ENCODE results near the gene WNT3A. TPM values are rescaled to one million over a fixed set of nuclear protein-coding genes. Genes with fewer than 3 reads are reported as not detected.
"Not testable (repeated sequence)": the region's sequence is repeated elsewhere in the genome, so short reads cannot be mapped to it uniquely, and the experiment has no call there.

The WNT3A gene, protein sequence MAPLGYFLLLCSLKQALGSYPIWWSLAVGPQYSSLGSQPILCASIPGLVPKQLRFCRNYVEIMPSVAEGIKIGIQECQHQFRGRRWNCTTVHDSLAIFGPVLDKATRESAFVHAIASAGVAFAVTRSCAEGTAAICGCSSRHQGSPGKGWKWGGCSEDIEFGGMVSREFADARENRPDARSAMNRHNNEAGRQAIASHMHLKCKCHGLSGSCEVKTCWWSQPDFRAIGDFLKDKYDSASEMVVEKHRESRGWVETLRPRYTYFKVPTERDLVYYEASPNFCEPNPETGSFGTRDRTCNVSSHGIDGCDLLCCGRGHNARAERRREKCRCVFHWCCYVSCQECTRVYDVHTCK
- not detected for total RNA-seq

GRCh38 chr1:228006786-228007048, at the start of gene WNT3A:
Gene WNT3A, plus strand, starts transcription at chr1:228006998. Its CDS starts 131 bp downstream, at chr1:228007129.
- POLR2A ChIA-PET, result no interaction called here
- no peaks in the 10 kb centered on the region for H3K9me3 Mint-ChIP-seq
- H3K27ac Mint-ChIP-seq, result no peak within 1 kb of the TSS
- peaks cover 59% of the 10 kb centered on the region for H3K27me3 Mint-ChIP-seq
- H3K4me3 Mint-ChIP-seq, result peak within 1 kb of the TSS; percentile 35
- no peaks in the 10 kb centered on the region for H3K36me3 Mint-ChIP-seq
- no peak for ATAC-seq (ENCODE audit: low read depth)
- DNase-seq, result no peak
- H3K4me1 Mint-ChIP-seq, result peaks cover 16% of the 10 kb centered on the region

GRCh38 chr1:227958617-227959324, 48.0 kb upstream of the WNT3A start:
- H3K4me3 Mint-ChIP-seq, result no peak overlapping the region
- H3K27me3 Mint-ChIP-seq, result peaks cover 48% of the 10 kb centered on the region
- POLR2A ChIA-PET, result no interaction called here
- no peak for DNase-seq
- no peak for ATAC-seq (ENCODE audit: low read depth)
- no peak overlapping the region for H3K27ac Mint-ChIP-seq
- H3K36me3 Mint-ChIP-seq, result no peaks in the 10 kb centered on the region
- H3K4me1 Mint-ChIP-seq, result peaks cover 11% of the 10 kb centered on the region
- H3K9me3 Mint-ChIP-seq, result no peaks in the 10 kb centered on the region

DNA sequence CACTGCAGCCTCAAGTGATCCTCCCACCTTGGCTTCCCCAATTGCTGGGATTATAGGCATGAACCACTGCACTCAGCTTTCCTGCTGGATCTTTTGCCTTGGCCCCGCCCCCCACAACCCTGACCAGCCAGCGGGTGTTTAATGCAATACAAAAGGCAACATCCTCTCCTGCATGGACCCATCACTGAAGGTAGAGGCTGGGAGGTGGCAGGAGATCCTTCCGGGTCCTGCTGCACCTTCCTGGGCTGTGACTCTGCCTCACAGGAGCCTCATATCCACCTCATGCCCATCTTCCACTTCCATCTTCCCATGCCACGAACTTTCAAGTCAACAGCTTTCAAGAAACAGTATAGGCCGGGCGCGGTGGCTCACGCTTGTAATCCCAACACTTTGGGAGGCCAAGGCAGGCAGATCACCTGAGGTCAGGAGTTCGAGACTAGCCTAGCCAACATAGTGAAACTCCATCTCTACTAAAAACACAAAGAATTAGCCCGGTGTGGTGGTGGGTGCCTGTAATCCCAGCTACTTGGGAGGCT, 47.4 kb upstream of the WNT3A start:
- Mint-ChIP-seq H3K27ac (no peak overlapping the region), H3K4me1 (peaks cover 11% of the 10 kb centered on the region), H3K36me3 (no peaks in the 10 kb centered on the region), H3K4me3 (no peak overlapping the region), H3K27me3 (peaks cover 42% of the 10 kb centered on the region), H3K9me3 (no peaks in the 10 kb centered on the region)
- DNase-seq (no peak), ATAC-seq (ENCODE audit: low read depth) (no peak)
- POLR2A ChIA-PET, result no interaction called here

DNA sequence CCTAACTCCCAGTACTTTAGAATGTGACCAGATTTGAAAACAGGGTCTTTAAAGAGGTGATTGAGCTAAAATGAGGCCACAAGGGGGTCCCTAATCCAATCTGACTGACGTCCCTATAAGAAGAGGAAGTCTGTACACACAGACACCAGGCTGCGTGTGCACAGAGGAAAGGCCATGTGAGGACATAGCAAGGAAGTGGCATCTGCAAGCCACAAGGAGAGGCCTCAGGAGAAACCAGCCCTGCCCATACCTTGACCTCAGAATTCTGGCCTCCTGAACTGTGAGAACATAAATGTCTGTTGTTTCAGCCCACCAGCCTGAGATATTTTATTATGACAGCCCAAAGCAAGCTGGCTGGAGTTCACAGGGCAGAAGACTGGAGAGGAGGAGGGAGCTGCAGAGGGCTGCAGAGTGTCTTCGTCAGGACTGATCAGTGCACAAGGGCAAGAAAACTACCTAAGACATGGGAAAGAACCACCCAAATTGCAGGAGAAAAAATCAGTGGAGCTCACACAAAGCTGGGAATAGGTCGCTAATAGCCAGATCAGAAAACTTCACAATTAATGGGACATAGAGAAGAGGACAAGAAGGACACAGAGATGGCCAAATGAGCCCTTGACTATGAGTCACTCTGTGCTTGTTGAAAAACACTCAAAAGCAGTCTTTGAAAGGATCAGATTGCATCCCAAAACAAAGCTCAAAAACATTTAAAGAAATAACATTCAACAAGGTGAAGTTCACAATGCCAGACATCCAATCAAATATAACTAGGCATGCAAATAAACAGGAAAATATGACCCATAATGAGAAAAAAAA, 44.9 kb upstream of the WNT3A start:
- Mint-ChIP-seq H3K27me3 (peaks cover 27% of the 10 kb centered on the region), H3K9me3 (no peaks in the 10 kb centered on the region), H3K27ac (no peak overlapping the region), H3K4me1 (peaks cover 11% of the 10 kb centered on the region), H3K36me3 (no peaks in the 10 kb centered on the region), H3K4me3 (no peak overlapping the region)
- POLR2A ChIA-PET, result no interaction called here
- no peak for DNase-seq
- peak; percentile 82 for ATAC-seq (ENCODE audit: low read depth)

DNA sequence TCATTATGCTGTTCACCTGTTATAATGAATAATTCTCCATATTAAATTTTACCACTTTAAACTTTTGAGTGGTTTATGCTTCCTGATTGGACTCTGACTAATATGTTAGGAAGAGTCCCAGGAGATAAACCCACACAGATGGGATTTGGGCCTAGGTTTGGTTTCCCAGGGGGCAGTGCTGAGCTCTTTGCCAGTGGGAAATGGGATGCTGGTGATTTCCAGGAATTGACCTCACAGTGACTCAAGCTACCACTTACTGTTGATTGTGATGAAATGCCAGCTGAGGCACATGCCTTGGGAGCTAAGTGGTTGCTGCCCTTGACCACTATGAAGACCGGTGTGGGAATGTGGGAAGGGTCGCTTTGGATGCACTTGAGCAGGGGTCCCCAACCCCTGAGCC, 40.1 kb upstream of the WNT3A start:
- H3K36me3 Mint-ChIP-seq; H3K4me3 Mint-ChIP-seq; ATAC-seq (ENCODE audit: low read depth); H3K4me1 Mint-ChIP-seq; H3K9me3 Mint-ChIP-seq; H3K27ac Mint-ChIP-seq; POLR2A ChIA-PET; H3K27me3 Mint-ChIP-seq; DNase-seq: not testable (repeated sequence)

DNA sequence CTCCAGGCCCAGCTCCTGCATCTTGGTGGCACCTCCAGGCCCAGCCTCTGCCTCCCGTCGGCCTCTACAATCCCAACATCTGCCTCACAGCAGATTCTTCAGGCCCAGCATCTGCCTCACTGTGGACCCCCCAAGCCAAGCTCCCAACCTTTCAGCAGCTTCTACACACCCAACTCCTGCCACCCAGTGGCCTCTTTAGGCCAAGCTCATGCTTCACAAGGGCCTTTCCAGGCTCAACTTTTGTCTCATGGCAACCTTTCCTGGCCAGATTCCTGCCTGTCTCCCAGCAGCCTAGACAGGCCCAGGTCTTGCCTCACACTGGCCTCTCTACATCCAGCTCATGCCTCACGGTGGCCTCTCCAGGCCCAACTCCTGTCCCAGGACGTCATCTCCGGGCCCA, 39.0 kb upstream of the WNT3A start:
- H3K4me1 Mint-ChIP-seq; ATAC-seq (ENCODE audit: low read depth); POLR2A ChIA-PET; DNase-seq; H3K9me3 Mint-ChIP-seq; H3K4me3 Mint-ChIP-seq; H3K36me3 Mint-ChIP-seq; H3K27ac Mint-ChIP-seq; H3K27me3 Mint-ChIP-seq: not testable (repeated sequence)

GRCh38 chr1:227970076-227970995, 36.5 kb upstream of the WNT3A start:
- peak overlapping the region; percentile 48 for H3K27ac Mint-ChIP-seq
- H3K9me3 Mint-ChIP-seq; H3K4me1 Mint-ChIP-seq; H3K4me3 Mint-ChIP-seq; DNase-seq; H3K36me3 Mint-ChIP-seq; ATAC-seq (ENCODE audit: low read depth); POLR2A ChIA-PET; H3K27me3 Mint-ChIP-seq: not testable (repeated sequence)

- ATAC-seq (ENCODE audit: low read depth); H3K4me3 Mint-ChIP-seq; POLR2A ChIA-PET; H3K27ac Mint-ChIP-seq; H3K9me3 Mint-ChIP-seq; H3K36me3 Mint-ChIP-seq; DNase-seq; H3K27me3 Mint-ChIP-seq; H3K4me1 Mint-ChIP-seq: not testable (repeated sequence)
Measured at GRCh38 chr1:227971216-227971615, 35.6 kb upstream of the WNT3A start.

- DNase-seq; ATAC-seq (ENCODE audit: low read depth); H3K4me1 Mint-ChIP-seq; H3K36me3 Mint-ChIP-seq; POLR2A ChIA-PET; H3K4me3 Mint-ChIP-seq; H3K9me3 Mint-ChIP-seq; H3K27me3 Mint-ChIP-seq; H3K27ac Mint-ChIP-seq: not testable (repeated sequence)
Measured at GRCh38 chr1:227971643-227972282, 35.0 kb upstream of the WNT3A start.

DNA sequence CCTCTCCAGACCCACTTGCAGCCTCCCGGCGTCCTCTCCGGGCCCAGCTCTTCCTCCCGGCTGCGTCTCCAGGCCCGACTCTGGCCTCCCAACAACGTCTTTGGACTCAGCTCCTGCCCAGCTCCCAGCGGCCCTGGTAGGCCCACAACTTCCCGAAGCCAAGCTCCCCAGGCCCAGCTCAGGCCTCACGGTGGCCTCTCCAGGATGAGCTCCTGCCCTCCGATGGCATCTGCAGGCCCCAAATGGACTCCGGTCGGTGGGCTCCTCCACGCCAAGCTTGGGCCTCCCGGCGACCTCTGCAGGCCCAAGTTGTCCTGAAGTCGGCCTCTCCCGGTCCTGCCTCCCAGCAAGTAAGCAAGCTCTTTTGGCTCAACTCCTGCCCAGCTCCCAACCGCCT, 34.5 kb upstream of the WNT3A start:
- H3K4me3 Mint-ChIP-seq; ATAC-seq (ENCODE audit: low read depth); H3K27ac Mint-ChIP-seq; H3K4me1 Mint-ChIP-seq; H3K36me3 Mint-ChIP-seq; POLR2A ChIA-PET; DNase-seq; H3K27me3 Mint-ChIP-seq; H3K9me3 Mint-ChIP-seq: not testable (repeated sequence)

DNA sequence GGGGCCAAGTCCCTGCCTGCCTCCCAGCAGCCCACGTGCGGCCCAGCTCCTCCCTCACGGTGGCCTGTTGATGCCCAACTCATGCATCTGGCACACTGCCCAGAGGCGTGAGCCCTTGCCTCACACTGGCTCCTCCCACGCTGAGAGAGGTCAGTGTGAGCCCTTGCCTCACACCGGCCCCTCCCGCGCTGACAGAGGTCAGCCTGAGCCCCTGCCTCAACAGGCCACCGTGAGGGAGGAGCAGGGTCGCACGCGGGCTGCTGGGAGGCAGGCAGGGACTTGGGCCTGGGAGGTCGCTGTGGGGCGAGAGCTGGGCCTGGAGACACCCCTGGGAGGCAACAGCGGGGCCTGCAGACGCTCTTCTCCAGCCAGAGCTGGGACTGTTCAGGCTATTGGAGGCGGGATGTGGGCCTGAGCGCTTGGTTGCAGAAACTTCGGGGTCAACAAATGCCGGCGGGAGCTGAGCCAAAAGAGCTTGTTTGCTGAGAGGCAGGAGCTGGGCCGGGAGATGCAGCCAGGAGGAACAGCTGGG, 33.9 kb upstream of the WNT3A start:
- H3K36me3 Mint-ChIP-seq; POLR2A ChIA-PET; H3K4me1 Mint-ChIP-seq; H3K27me3 Mint-ChIP-seq; ATAC-seq (ENCODE audit: low read depth); H3K4me3 Mint-ChIP-seq; DNase-seq; H3K27ac Mint-ChIP-seq; H3K9me3 Mint-ChIP-seq: not testable (repeated sequence)

DNA sequence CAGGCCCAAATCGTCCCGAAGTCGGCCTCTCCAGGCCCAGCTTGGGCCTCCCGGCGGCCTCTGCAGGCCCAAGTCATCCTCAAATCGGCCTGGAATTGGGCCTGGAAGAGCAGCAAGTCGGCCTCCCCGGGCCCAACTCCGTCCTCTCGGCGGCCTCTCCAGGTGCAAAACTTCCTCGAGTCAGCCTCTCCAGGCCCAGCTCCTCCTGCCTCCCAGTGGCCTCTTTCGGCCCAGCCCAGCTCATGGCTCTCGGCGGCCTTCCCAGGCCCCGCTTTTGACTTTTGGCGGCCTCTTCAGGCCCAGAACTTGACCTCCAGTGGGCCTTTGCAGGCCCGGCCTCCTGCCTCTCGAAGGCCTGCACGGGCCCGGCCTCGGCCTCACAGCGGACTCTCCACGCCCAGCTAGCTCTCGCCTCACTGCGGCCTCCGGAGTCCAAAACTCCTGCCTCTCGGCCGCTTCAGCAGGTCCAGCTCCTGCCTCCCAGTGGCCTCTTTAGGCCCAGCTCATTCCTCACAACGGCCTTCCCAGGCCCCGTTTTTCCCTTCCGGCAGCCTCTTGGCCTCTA, 33.0 kb upstream of the WNT3A start:
- H3K27me3 Mint-ChIP-seq; H3K4me3 Mint-ChIP-seq; POLR2A ChIA-PET; H3K36me3 Mint-ChIP-seq; H3K9me3 Mint-ChIP-seq; ATAC-seq (ENCODE audit: low read depth); H3K27ac Mint-ChIP-seq; DNase-seq; H3K4me1 Mint-ChIP-seq: not testable (repeated sequence)
